Mononuclear cell (primary cell): ENCODE results near the gene LBP. TPM values are rescaled to one million over a fixed set of nuclear protein-coding genes. Genes with fewer than 3 reads are reported as not detected.
"Not testable (repeated sequence)": the region's sequence is repeated elsewhere in the genome, so short reads cannot be mapped to it uniquely, and the experiment has no call there.

Experiments used
- H3K27me3 ChIP-seq: 2 replicates; pipeline ENCODE4 v1.6.0; 2011; ENCODE audit warnings: low read length, control low read depth; ENCODE audit not compliant: insufficient read depth
- H3K4me1 ChIP-seq: 2 replicates; pipeline ENCODE4 v1.5.1; 2011; ENCODE audit warnings: mild to moderate bottlenecking, low read length, control low read depth; ENCODE audit not compliant: insufficient read depth
- H3K4me3 ChIP-seq: 2 replicates; pipeline ENCODE4 v1.5.1; 2011; ENCODE audit warnings: mild to moderate bottlenecking, low read length, moderate library complexity
- H3K9me3 ChIP-seq: 2 replicates; pipeline ENCODE4 v1.5.1; 2011; ENCODE audit warnings: low read depth, mild to moderate bottlenecking, control low read depth, low read length
- total RNA-seq: library from RNA; depleted of rRNA; stranded (reverse); fragments of >200 nt; gene quantifications from one replicate; pipeline ENCODE4 v1.2.3, GENCODE V29; 2012

The LBP gene
- total RNA-seq, 1 donor, result not detected

GRCh38 chr20:38311091-38311490, 35.2 kb upstream of the LBP start:
- H3K9me3 ChIP-seq, result no peaks in the 10 kb centered on the region
- no peak overlapping the region for H3K4me3 ChIP-seq
- H3K27me3 ChIP-seq, result peaks cover 4% of the 10 kb centered on the region
- H3K4me1 ChIP-seq, result peaks cover 22% of the 10 kb centered on the region

GRCh38 chr20:38311491-38311890, 34.8 kb upstream of the LBP start:
- no peaks in the 10 kb centered on the region for H3K9me3 ChIP-seq
- no peak overlapping the region for H3K4me3 ChIP-seq
- peaks cover 4% of the 10 kb centered on the region for H3K27me3 ChIP-seq
- H3K4me1 ChIP-seq, result peaks cover 18% of the 10 kb centered on the region

DNA sequence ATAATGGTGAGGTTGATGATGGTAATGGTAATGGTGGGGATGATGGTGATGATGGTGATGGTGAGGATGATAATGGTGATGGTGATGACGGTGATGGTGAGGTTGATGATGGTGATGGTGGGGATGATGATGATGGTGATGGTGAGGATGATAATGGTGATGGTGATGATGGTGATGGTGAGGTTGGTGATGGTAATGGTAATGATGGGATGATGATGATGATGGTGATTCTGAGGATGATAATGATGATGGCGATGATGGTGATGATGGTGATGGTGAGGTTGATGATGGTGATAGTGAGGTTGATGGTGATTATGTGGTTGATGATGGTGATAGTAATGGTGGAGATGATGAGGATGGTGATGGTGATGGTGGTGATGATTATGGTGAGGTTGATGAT, 32.6 kb upstream of the LBP start:
- Histone ChIP-seq H3K27me3 (peaks cover 7% of the 10 kb centered on the region), H3K9me3 (no peaks in the 10 kb centered on the region), H3K4me1 (no peaks in the 10 kb centered on the region), H3K4me3 (no peak overlapping the region)

DNA sequence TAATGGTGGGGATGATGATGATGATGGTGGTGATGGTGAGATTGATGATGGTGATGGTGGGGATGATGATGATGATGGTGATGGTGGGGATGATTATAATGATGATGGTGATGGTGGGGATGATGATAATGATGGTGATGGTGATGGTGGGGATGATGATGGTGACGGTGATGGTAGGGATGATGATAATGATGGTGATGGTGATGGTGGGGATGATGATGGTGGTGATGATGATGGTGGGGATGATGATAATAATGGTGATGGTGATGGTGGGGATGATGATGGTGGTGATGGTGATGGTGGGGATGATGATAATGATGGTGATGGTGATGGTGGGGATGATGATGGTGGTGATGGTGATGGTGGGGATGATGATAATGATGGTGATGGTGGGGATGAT, 31.9 kb upstream of the LBP start:
- not testable (repeated sequence) for H3K9me3 ChIP-seq, H3K27me3 ChIP-seq, H3K4me1 ChIP-seq, H3K4me3 ChIP-seq

GRCh38 chr20:38315290-38315966, 30.9 kb upstream of the LBP start:
- no peaks in the 10 kb centered on the region for H3K9me3 ChIP-seq

DNA sequence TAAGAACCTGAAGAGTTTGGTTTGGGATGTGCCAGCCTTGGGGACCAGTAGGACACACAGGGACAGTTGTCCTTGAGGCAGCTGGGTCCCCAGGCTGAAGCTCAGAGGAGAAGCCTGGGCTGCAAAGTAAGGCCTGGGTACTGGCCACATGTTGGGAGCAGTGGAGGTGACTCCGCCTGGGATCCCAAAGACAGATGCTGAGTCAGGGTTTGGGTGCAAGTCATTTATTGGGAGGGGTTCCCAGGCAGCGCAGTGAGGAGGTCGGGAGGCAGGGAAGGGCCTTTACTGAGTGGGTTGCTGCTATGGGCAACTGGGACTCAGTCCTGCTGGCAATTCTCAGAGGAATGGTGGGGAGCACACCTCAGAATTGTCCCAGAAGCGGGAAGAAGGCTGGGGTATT, 29.9 kb upstream of the LBP start:
- no peaks in the 10 kb centered on the region for H3K4me1 ChIP-seq
- no peaks in the 10 kb centered on the region for H3K9me3 ChIP-seq
- peaks cover 2% of the 10 kb centered on the region for H3K27me3 ChIP-seq
- H3K4me3 ChIP-seq, result no peak overlapping the region

More at GRCh38 chr20:38315290-38315966, 30.9 kb upstream of the LBP start:
- Histone ChIP-seq H3K4me3 (no peak overlapping the region), H3K27me3 (peaks cover 2% of the 10 kb centered on the region), H3K4me1 (no peaks in the 10 kb centered on the region)

- no peaks in the 10 kb centered on the region for H3K9me3 ChIP-seq
- H3K27me3 ChIP-seq, result peaks cover 2% of the 10 kb centered on the region
- no peak overlapping the region for H3K4me3 ChIP-seq
- H3K4me1 ChIP-seq, result no peaks in the 10 kb centered on the region
Observed at GRCh38 chr20:38317422-38317821, 28.9 kb upstream of the LBP start.

DNA sequence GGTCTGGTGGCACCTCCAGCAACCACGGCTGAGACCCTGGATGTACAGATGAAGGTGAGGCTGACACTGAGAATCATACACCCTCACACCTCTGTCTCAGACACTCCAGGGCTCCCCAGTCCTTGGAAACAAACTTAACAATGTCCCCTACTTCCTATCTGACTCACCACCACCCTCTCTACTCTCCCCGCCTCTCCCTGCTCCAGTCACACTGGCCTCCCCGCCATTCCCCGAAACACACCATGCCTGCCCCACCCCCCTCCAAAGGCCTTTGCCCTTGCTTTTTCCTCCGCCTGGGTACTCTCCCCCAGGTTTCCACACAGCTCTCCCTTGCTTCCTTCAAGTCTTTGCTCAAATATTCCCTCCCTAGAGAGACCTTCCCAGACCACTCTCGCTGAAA, 26.1 kb upstream of the LBP start:
- Histone ChIP-seq H3K4me1 (no peaks in the 10 kb centered on the region), H3K27me3 (peaks cover 2% of the 10 kb centered on the region), H3K4me3 (no peak overlapping the region)

GRCh38 chr20:38321959-38322598, 24.2 kb upstream of the LBP start:
- Histone ChIP-seq H3K4me1 (no peaks in the 10 kb centered on the region), H3K9me3 (no peaks in the 10 kb centered on the region), H3K4me3 (no peak overlapping the region), H3K27me3 (peaks cover 2% of the 10 kb centered on the region)

More for the DNA sequence above, 26.1 kb upstream of the LBP start:
- H3K9me3 ChIP-seq, result no peaks in the 10 kb centered on the region

DNA sequence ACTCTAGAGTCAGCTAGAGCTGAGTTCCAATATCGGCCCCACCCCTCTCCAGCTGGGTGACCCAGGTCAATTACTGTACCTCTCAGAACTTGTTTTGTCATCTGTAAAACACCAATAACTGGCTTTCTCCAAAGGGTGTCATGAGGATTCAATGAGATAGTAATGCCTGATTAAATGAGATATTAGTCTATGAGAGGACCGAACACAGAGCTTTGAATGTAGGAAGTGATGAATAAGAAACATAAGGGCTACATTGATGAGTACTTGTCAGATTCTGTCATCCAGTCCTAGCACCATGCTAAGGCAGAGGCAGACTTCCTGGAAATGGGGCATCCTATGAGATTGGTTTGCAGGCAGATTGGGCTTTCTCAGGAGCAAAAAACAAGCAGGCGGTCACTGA, 22.1 kb upstream of the LBP start:
- Histone ChIP-seq H3K27me3 (no peaks in the 10 kb centered on the region), H3K4me3 (no peak overlapping the region), H3K4me1 (no peaks in the 10 kb centered on the region), H3K9me3 (no peaks in the 10 kb centered on the region)

GRCh38 chr20:38325167-38325566, 21.1 kb upstream of the LBP start:
- no peaks in the 10 kb centered on the region for H3K27me3 ChIP-seq
- no peak overlapping the region for H3K4me3 ChIP-seq
- no peaks in the 10 kb centered on the region for H3K9me3 ChIP-seq
- H3K4me1 ChIP-seq, result no peaks in the 10 kb centered on the region

GRCh38 chr20:38325905-38326304, 20.4 kb upstream of the LBP start:
- Histone ChIP-seq H3K27me3 (no peaks in the 10 kb centered on the region), H3K9me3 (no peaks in the 10 kb centered on the region), H3K4me1 (no peaks in the 10 kb centered on the region), H3K4me3 (no peak overlapping the region)

GRCh38 chr20:38326309-38326708, 20.0 kb upstream of the LBP start:
- no peak overlapping the region for H3K4me3 ChIP-seq
- no peaks in the 10 kb centered on the region for H3K27me3 ChIP-seq
- no peaks in the 10 kb centered on the region for H3K9me3 ChIP-seq
- no peaks in the 10 kb centered on the region for H3K4me1 ChIP-seq

DNA sequence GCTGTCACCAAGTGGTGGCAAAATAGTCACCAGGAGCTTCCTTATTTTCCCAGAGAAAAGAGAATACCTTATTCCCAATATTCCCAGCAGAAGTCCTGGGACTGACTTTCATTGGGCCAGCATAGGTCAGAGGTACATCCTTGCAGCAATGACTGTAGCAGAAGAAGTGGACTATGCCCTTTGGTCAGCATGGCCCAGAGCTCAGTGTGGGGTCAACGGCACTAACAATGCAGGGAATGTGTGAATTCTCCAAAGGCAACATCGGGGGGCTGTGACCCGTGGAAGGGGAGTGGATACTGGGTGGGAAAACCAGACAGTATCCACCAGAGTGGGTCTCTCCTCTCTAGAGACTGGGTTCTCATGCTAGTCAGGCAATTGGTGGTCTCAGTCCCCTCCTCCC, 15.6 kb upstream of the LBP start:
- no peak overlapping the region for H3K4me3 ChIP-seq
- no peaks in the 10 kb centered on the region for H3K4me1 ChIP-seq
- H3K27me3 ChIP-seq, result no peaks in the 10 kb centered on the region
- H3K9me3 ChIP-seq, result no peaks in the 10 kb centered on the region

DNA sequence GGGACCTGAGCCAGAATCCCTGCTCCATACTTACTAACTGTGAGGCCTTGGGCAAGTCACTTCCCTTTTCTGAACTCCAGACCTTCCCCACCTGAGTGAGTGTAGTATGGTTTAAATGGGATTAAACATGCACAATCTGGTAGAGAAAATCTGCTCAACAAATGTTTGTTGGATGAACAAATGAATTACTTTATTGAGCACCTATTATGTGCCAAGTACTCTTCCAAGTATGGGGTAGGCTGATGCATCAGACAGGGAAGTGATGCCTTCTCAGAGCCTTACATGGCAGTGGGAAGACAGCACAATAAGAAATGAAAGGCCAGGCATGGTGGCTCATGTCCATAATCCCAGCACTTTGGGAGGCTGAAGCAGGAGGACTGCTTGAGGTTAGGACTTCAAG, 15.0 kb upstream of the LBP start:
- Histone ChIP-seq H3K9me3 (no peaks in the 10 kb centered on the region), H3K4me1 (no peaks in the 10 kb centered on the region), H3K4me3 (no peak overlapping the region), H3K27me3 (no peaks in the 10 kb centered on the region)

DNA sequence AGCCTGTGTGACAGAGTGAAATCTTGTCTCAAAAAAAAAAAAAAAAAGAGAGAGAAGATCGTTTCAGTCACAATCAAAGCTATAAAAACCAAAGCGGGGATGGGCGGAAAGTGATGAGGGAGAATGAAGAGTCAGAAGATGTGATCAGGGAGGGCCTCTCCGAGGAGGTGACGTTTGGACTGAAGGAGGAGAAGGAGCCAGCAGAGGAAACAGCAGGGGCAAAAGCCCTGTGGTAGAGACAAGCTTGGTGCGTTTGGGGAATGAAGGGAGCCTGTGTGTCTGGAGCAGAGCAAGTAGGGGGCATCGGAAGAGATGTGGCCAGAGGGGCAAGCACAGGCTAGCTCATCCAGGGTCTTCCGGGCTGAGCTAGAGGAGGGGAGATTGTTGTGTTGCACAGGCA, 14.5 kb upstream of the LBP start:
- Histone ChIP-seq H3K27me3 (no peaks in the 10 kb centered on the region), H3K4me1 (no peaks in the 10 kb centered on the region), H3K9me3 (no peaks in the 10 kb centered on the region), H3K4me3 (no peak overlapping the region)
